DMS 273 treated with DMSO at 0.1 percent for 48 hours (cell line): ENCODE measurements around the gene KLF15.
"Not testable (repeated sequence)": the region's sequence is repeated elsewhere in the genome, so short reads cannot be mapped to it uniquely, and the experiment has no call there.

Experiments
- DNase-seq: peaks from one replicate; lab custom pipeline; 2025; lab: John Stamatoyannopoulos, UW

KLF15 gene

GRCh38 chr3:126346466-126346865 is 10.7 kb downstream of the KLF15 start:
- DNase-seq = no peak

- no peak for DNase-seq
These were observed 11.4 kb downstream of the KLF15 start for GRCh38 chr3:126345641-126346460.

GRCh38 chr3:126345231-126345630 is 12.0 kb downstream of the KLF15 start:
- DNase-seq = no peak

- no peak for DNase-seq
These were observed 12.7 kb downstream of the KLF15 start for GRCh38 chr3:126344380-126345041.

- DNase-seq = no peak
These were observed 13.6 kb downstream of the KLF15 start for GRCh38 chr3:126343649-126344035.

GRCh38 chr3:126342991-126343648 is 14.1 kb downstream of the KLF15 start:
- DNase-seq = peak; percentile 35

GRCh38 chr3:126342211-126342610 is 15.0 kb downstream of the KLF15 start:
- DNase-seq = no peak

- DNase-seq = no peak
These were observed 15.5 kb downstream of the KLF15 start for GRCh38 chr3:126341755-126342150.

GRCh38 chr3:126340943-126341754 is 16.1 kb downstream of the KLF15 start:
- DNase-seq = no peak

GRCh38 chr3:126340596-126340942 is 16.6 kb downstream of the KLF15 start:
- no peak for DNase-seq

GRCh38 chr3:126340081-126340511 is 17.1 kb downstream of the KLF15 start:
- no peak for DNase-seq

GRCh38 chr3:126339466-126339865 is 17.7 kb downstream of the KLF15 start:
- no peak for DNase-seq

GRCh38 chr3:126338790-126339288 is 18.4 kb downstream of the KLF15 start:
- no peak for DNase-seq

- no peak for DNase-seq
These were observed 19.1 kb downstream of the KLF15 start for GRCh38 chr3:126337980-126338651.

GRCh38 chr3:126331812-126332336 is 25.3 kb downstream of the KLF15 start:
- not testable (repeated sequence) for DNase-seq

- DNase-seq = no peak
These were observed 27.1 kb downstream of the KLF15 start for GRCh38 chr3:126329927-126330725.

- no peak for DNase-seq
These were observed 30.6 kb downstream of the KLF15 start for GRCh38 chr3:126326629-126327028.

GRCh38 chr3:126322181-126322967 is 34.8 kb downstream of the KLF15 start:
- no peak for DNase-seq

- DNase-seq = no peak
These were observed 35.7 kb downstream of the KLF15 start for GRCh38 chr3:126321490-126321889.
